Activated naive CD8-positive, alpha-beta T cell (primary cell): ENCODE data around the gene CDKAL1.

Experiments used
- H3K27ac Mint-ChIP-seq: one replicate; pipeline ENCODE4 v1.8.0; 2021; ENCODE audit warnings: mixed read lengths
- H3K27me3 Mint-ChIP-seq: one replicate; pipeline ENCODE4 v1.8.0; 2021; ENCODE audit warnings: mixed read lengths
- H3K36me3 Mint-ChIP-seq: one replicate; pipeline ENCODE4 v1.8.0; 2021; ENCODE audit warnings: mixed read lengths
- H3K4me1 Mint-ChIP-seq: one replicate; pipeline ENCODE4 v1.8.0; 2021; ENCODE audit warnings: low read depth, mixed read lengths
- H3K4me3 Mint-ChIP-seq: one replicate; pipeline ENCODE4 v1.8.0; 2021; ENCODE audit warnings: mild to moderate bottlenecking, mixed read lengths
- H3K9me3 Mint-ChIP-seq: one replicate; pipeline ENCODE4 v1.8.0; 2021; ENCODE audit warnings: low read depth, mixed read lengths

CDKAL1 gene

GRCh38 chr6:20841806-20842205, 307.5 kb downstream of the CDKAL1 start:
- H3K9me3 Mint-ChIP-seq, result no peaks in the 10 kb centered on the region
- H3K4me3 Mint-ChIP-seq, result no peak overlapping the region
- no peak overlapping the region for H3K27ac Mint-ChIP-seq
- H3K27me3 Mint-ChIP-seq, result no peaks in the 10 kb centered on the region
- H3K36me3 Mint-ChIP-seq, result peaks cover 14% of the 10 kb centered on the region
- peaks cover 15% of the 10 kb centered on the region for H3K4me1 Mint-ChIP-seq

- peaks cover 8% of the 10 kb centered on the region for H3K4me1 Mint-ChIP-seq
- no peaks in the 10 kb centered on the region for H3K9me3 Mint-ChIP-seq
- no peak overlapping the region for H3K27ac Mint-ChIP-seq
- peaks cover 15% of the 10 kb centered on the region for H3K36me3 Mint-ChIP-seq
- H3K27me3 Mint-ChIP-seq, result no peaks in the 10 kb centered on the region
- H3K4me3 Mint-ChIP-seq, result no peak overlapping the region
These were observed 311.3 kb downstream of the CDKAL1 start for GRCh38 chr6:20845592-20845991.

- peaks cover 21% of the 10 kb centered on the region for H3K36me3 Mint-ChIP-seq
- H3K27me3 Mint-ChIP-seq, result no peaks in the 10 kb centered on the region
- H3K9me3 Mint-ChIP-seq, result no peaks in the 10 kb centered on the region
- no peak overlapping the region for H3K27ac Mint-ChIP-seq
- peaks cover 8% of the 10 kb centered on the region for H3K4me1 Mint-ChIP-seq
- H3K4me3 Mint-ChIP-seq, result no peak overlapping the region
These were observed 312.4 kb downstream of the CDKAL1 start for GRCh38 chr6:20846602-20847028.

GRCh38 chr6:20847904-20848303, 313.6 kb downstream of the CDKAL1 start:
- Mint-ChIP-seq H3K4me1 (peaks cover 8% of the 10 kb centered on the region), H3K27ac (no peak overlapping the region), H3K9me3 (no peaks in the 10 kb centered on the region), H3K27me3 (no peaks in the 10 kb centered on the region), H3K4me3 (no peak overlapping the region), H3K36me3 (peaks cover 24% of the 10 kb centered on the region)

- Mint-ChIP-seq H3K27ac (no peak overlapping the region), H3K36me3 (peaks cover 23% of the 10 kb centered on the region), H3K4me3 (no peak overlapping the region), H3K4me1 (peaks cover 5% of the 10 kb centered on the region), H3K9me3 (no peaks in the 10 kb centered on the region), H3K27me3 (no peaks in the 10 kb centered on the region)
These were observed 316.6 kb downstream of the CDKAL1 start for GRCh38 chr6:20850686-20851416.

- no peak overlapping the region for H3K27ac Mint-ChIP-seq
- no peaks in the 10 kb centered on the region for H3K27me3 Mint-ChIP-seq
- H3K9me3 Mint-ChIP-seq, result no peaks in the 10 kb centered on the region
- no peak overlapping the region for H3K4me3 Mint-ChIP-seq
- H3K36me3 Mint-ChIP-seq, result peaks cover 21% of the 10 kb centered on the region
- peaks cover 2% of the 10 kb centered on the region for H3K4me1 Mint-ChIP-seq
These were observed 317.5 kb downstream of the CDKAL1 start for GRCh38 chr6:20851795-20852194.

- H3K36me3 Mint-ChIP-seq, result peaks cover 18% of the 10 kb centered on the region
- H3K27me3 Mint-ChIP-seq, result no peaks in the 10 kb centered on the region
- H3K9me3 Mint-ChIP-seq, result no peaks in the 10 kb centered on the region
- H3K4me3 Mint-ChIP-seq, result no peak overlapping the region
- no peaks in the 10 kb centered on the region for H3K4me1 Mint-ChIP-seq
- no peak overlapping the region for H3K27ac Mint-ChIP-seq
These were observed 319.6 kb downstream of the CDKAL1 start for GRCh38 chr6:20853828-20854227.

GRCh38 chr6:20856681-20857288, 322.5 kb downstream of the CDKAL1 start:
- H3K36me3 Mint-ChIP-seq, result peaks cover 22% of the 10 kb centered on the region
- no peaks in the 10 kb centered on the region for H3K9me3 Mint-ChIP-seq
- no peak overlapping the region for H3K27ac Mint-ChIP-seq
- no peaks in the 10 kb centered on the region for H3K4me1 Mint-ChIP-seq
- no peak overlapping the region for H3K4me3 Mint-ChIP-seq
- H3K27me3 Mint-ChIP-seq, result no peaks in the 10 kb centered on the region

- no peak overlapping the region for H3K4me3 Mint-ChIP-seq
- H3K4me1 Mint-ChIP-seq, result no peaks in the 10 kb centered on the region
- H3K27ac Mint-ChIP-seq, result no peak overlapping the region
- H3K9me3 Mint-ChIP-seq, result no peaks in the 10 kb centered on the region
- no peaks in the 10 kb centered on the region for H3K27me3 Mint-ChIP-seq
- peaks cover 15% of the 10 kb centered on the region for H3K36me3 Mint-ChIP-seq
These were observed 327.2 kb downstream of the CDKAL1 start for GRCh38 chr6:20861481-20861880.

- Mint-ChIP-seq H3K27ac (no peak overlapping the region), H3K27me3 (no peaks in the 10 kb centered on the region), H3K4me1 (no peaks in the 10 kb centered on the region), H3K4me3 (no peak overlapping the region), H3K9me3 (no peaks in the 10 kb centered on the region), H3K36me3 (peaks cover 15% of the 10 kb centered on the region)
These were observed 331.8 kb downstream of the CDKAL1 start for GRCh38 chr6:20866036-20866435.

GRCh38 chr6:20866935-20867703, 332.9 kb downstream of the CDKAL1 start:
- Mint-ChIP-seq H3K4me3 (no peak overlapping the region), H3K27me3 (no peaks in the 10 kb centered on the region), H3K36me3 (peaks cover 12% of the 10 kb centered on the region), H3K27ac (no peak overlapping the region), H3K4me1 (no peaks in the 10 kb centered on the region), H3K9me3 (no peaks in the 10 kb centered on the region)

- H3K27ac Mint-ChIP-seq, result no peak overlapping the region
- H3K4me1 Mint-ChIP-seq, result no peaks in the 10 kb centered on the region
- H3K36me3 Mint-ChIP-seq, result peaks cover 19% of the 10 kb centered on the region
- no peak overlapping the region for H3K4me3 Mint-ChIP-seq
- no peaks in the 10 kb centered on the region for H3K27me3 Mint-ChIP-seq
- H3K9me3 Mint-ChIP-seq, result peaks cover under 1% of the 10 kb centered on the region
These were observed 334.3 kb downstream of the CDKAL1 start for GRCh38 chr6:20868397-20869096.

GRCh38 chr6:20870021-20870420, 335.8 kb downstream of the CDKAL1 start:
- H3K4me1 Mint-ChIP-seq, result no peaks in the 10 kb centered on the region
- H3K36me3 Mint-ChIP-seq, result peaks cover 23% of the 10 kb centered on the region
- H3K27me3 Mint-ChIP-seq, result no peaks in the 10 kb centered on the region
- H3K4me3 Mint-ChIP-seq, result no peak overlapping the region
- H3K9me3 Mint-ChIP-seq, result peaks cover 4% of the 10 kb centered on the region
- no peak overlapping the region for H3K27ac Mint-ChIP-seq

- Mint-ChIP-seq H3K36me3 (peaks cover 23% of the 10 kb centered on the region), H3K9me3 (peaks cover 4% of the 10 kb centered on the region), H3K4me3 (no peak overlapping the region), H3K27me3 (no peaks in the 10 kb centered on the region), H3K4me1 (no peaks in the 10 kb centered on the region), H3K27ac (no peak overlapping the region)
These were observed 336.2 kb downstream of the CDKAL1 start for GRCh38 chr6:20870493-20870892.
